BLaER1 (cell line): ENCODE measurements around the gene IGF1R.

ENCODE experiments used
- H3K27ac ChIP-seq: shearing (Covaris generic); formaldehyde crosslinking; 2 replicates; pipeline ENCODE4 v1.8.1; 2022
- H3K27me3 ChIP-seq: shearing (Covaris generic); formaldehyde crosslinking; 2 replicates; pipeline ENCODE4 v1.8.1; 2022
- H3K36me3 ChIP-seq: shearing (Covaris generic); formaldehyde crosslinking; 2 replicates; pipeline ENCODE4 v1.8.1; 2022
- H3K4me1 ChIP-seq: shearing (Covaris generic); formaldehyde crosslinking; 2 replicates; pipeline ENCODE4 v1.8.1; 2022
- H3K4me2 ChIP-seq: shearing (Covaris generic); formaldehyde crosslinking; 2 replicates; pipeline ENCODE4 v1.8.1; 2022
- H3K4me3 ChIP-seq: shearing (Covaris generic); formaldehyde crosslinking; 2 replicates; pipeline ENCODE4 v1.8.1; 2022
- H3K9ac ChIP-seq: shearing (Covaris generic); formaldehyde crosslinking; 2 replicates; pipeline ENCODE4 v1.8.1; 2022
- H3K9me3 ChIP-seq: shearing (Covaris generic); formaldehyde crosslinking; 2 replicates; pipeline ENCODE4 v1.8.1; 2022
- H4K20me1 ChIP-seq: shearing (Covaris generic); formaldehyde crosslinking; 2 replicates; pipeline ENCODE4 v1.8.1; 2022
- Cebpa-rat ChIP-seq: shearing (Covaris generic); IDR thresholded peaks from 2 replicates; pipeline ENCODE4 v1.8.1; 2022

Gene IGF1R

DNA sequence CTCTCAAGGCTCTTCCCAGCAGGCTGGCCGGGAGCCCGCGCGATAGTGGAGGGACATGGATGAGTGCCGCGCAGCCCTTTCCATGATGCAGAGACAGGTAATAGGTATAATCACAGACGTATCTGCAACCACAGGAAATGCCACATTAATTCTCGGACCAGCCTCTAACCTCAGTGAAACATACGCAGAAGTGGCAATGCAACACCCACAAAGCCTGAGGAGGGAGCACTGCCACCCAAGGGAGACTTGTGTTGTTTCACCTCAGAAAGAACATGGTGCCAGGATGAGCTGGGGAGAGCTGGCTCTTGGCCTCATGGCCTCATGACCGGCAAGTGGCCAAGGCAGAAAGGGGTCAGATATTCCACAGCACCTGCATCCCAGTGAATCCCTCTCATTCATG lies 320.2 kb downstream of the IGF1R start:
- no peaks in the 10 kb centered on the region for H4K20me1 ChIP-seq
- no peak overlapping the region for H3K9ac ChIP-seq
- H3K36me3 ChIP-seq: peaks cover 1% of the 10 kb centered on the region
- no peak for TF ChIP-seq Cebpa-rat
- peaks cover 9% of the 10 kb centered on the region for H3K4me1 ChIP-seq
- no peak overlapping the region for H3K27ac ChIP-seq
- H3K27me3 ChIP-seq: no peaks in the 10 kb centered on the region
- H3K4me2 ChIP-seq: no peak overlapping the region
- no peak overlapping the region for H3K4me3 ChIP-seq
- no peaks in the 10 kb centered on the region for H3K9me3 ChIP-seq

DNA sequence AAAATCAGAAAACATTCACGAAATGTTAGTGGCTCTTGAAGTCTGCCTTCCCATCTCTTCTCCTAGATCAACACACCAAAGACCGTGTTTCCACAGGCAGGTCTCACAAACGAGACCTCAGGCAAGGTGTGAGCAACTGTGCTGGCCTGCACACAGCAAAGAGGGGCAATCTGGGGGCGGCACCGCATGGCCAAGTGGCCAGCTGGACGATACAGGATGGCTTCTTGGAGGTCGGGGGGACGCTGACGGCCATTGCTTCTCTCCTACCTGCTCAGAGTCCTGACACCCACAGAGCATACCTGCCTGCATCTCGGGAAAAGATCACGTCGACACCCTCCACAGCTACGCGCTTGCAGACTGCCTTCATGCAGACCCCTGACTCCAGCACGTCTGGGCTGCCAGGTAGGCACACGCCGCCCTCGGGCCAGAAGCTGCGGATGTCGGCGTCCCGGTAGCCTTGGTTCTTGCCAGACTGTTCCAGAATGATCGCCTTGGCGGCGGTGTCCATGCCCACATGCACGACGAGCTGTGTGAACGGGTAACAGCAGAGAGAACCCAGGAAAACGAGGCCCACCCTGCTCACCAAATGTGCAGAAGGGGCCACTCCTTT lies 320.9 kb downstream of the IGF1R start:
- H3K4me1 ChIP-seq: peaks cover 9% of the 10 kb centered on the region
- H3K27ac ChIP-seq: no peak overlapping the region
- no peak for TF ChIP-seq Cebpa-rat
- no peaks in the 10 kb centered on the region for H3K9me3 ChIP-seq
- H3K27me3 ChIP-seq: no peaks in the 10 kb centered on the region
- H3K36me3 ChIP-seq: no peaks in the 10 kb centered on the region
- H3K4me3 ChIP-seq: no peak overlapping the region
- no peaks in the 10 kb centered on the region for H4K20me1 ChIP-seq
- H3K9ac ChIP-seq: no peak overlapping the region
- no peak overlapping the region for H3K4me2 ChIP-seq

DNA sequence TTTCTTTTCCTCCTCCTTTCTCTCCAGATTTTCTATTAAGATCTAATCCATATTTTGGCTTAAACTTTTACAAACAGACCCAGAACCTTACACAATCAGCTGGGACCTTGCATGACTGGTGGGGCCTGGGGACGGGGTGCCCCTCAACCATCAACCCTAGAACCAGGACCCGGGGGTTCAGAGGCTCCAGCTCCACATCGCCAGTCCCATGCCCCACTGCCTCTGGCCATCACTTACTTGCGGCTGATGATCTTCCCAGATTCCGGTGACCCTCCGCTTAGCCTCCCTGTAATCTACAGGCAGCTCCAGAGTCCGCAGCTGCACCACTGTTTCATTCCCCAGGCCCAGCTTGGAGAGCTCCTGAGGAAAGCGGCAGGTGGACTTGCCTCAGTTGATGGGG lies 322.5 kb downstream of the IGF1R start:
- H3K36me3 ChIP-seq: no peaks in the 10 kb centered on the region
- H3K27ac ChIP-seq: no peak overlapping the region
- H3K9ac ChIP-seq: no peak overlapping the region
- H3K4me3 ChIP-seq: no peak overlapping the region
- no peaks in the 10 kb centered on the region for H3K4me1 ChIP-seq
- no peaks in the 10 kb centered on the region for H3K9me3 ChIP-seq
- no peaks in the 10 kb centered on the region for H3K27me3 ChIP-seq
- TF ChIP-seq Cebpa-rat: no peak
- no peaks in the 10 kb centered on the region for H4K20me1 ChIP-seq
- no peak overlapping the region for H3K4me2 ChIP-seq

DNA sequence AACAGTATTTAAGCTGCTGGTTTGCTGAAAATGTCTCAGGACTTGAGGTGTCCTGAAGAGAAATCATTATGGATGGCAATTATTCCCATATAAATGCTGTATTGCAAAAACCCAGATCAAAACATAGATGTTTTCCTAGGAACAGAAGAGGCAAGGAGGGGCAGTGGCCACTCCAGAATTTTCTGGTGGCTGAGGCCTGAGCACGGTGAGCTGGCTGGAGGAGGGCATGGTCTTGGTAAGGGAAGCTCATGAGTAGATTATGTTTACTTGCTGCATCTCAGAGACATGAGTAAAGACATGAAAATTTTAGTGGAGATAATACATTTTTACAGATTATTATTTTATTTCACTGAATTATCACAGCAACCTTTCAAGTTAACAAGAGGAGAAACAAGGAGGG lies 328.2 kb downstream of the IGF1R start:
- H3K36me3 ChIP-seq: no peaks in the 10 kb centered on the region
- H4K20me1 ChIP-seq: no peaks in the 10 kb centered on the region
- H3K27me3 ChIP-seq: no peaks in the 10 kb centered on the region
- no peaks in the 10 kb centered on the region for H3K9me3 ChIP-seq
- H3K4me3 ChIP-seq: no peak overlapping the region
- peaks cover 7% of the 10 kb centered on the region for H3K4me1 ChIP-seq
- no peak overlapping the region for H3K9ac ChIP-seq
- TF ChIP-seq Cebpa-rat: no peak
- no peak overlapping the region for H3K4me2 ChIP-seq
- no peak overlapping the region for H3K27ac ChIP-seq

DNA sequence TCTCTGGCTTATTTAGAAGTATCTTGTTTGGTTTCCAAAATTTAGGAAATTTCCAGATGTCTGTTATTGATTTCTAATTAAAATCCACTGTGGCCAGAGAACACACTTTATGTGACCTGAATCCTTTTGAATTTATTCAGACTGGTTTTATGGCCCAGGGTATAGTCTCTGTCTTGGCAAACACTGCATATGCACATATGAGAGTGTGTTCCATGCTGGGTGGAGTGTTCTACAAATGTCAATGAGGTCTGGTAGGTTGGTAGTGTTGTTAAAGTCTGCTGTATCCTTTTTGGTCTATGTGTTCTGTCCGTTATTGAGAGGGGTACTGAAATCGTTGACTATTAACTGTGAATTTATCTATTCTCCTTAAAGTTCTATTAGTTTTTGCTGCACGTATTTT lies 329.1 kb downstream of the IGF1R start:
- no peaks in the 10 kb centered on the region for H3K9me3 ChIP-seq
- no peaks in the 10 kb centered on the region for H3K36me3 ChIP-seq
- H3K4me2 ChIP-seq: no peak overlapping the region
- no peaks in the 10 kb centered on the region for H4K20me1 ChIP-seq
- TF ChIP-seq Cebpa-rat: no peak
- H3K9ac ChIP-seq: no peak overlapping the region
- peaks cover 7% of the 10 kb centered on the region for H3K4me1 ChIP-seq
- H3K4me3 ChIP-seq: no peak overlapping the region
- no peak overlapping the region for H3K27ac ChIP-seq
- no peaks in the 10 kb centered on the region for H3K27me3 ChIP-seq

DNA sequence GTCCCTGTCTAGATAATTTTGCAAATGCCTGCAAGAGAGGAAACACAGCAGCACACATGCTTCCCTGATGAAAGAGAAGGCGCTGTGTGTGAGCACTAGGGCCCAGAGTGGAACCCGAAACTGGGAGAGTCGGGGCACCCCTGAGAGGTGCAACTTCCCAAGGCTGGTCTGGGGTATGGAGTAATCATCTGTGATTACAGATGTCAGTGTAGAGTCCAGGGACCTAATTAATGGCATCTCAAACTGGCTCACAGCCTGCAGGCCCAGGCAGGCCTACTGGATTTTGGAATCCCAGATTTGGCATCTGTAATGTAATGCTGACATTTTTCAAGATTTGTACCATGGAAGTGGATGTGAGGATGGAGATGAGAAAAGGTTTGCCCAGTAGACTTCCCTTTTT lies 329.8 kb downstream of the IGF1R start:
- H3K27ac ChIP-seq: no peak overlapping the region
- H3K4me2 ChIP-seq: no peak overlapping the region
- no peak overlapping the region for H3K4me3 ChIP-seq
- H3K4me1 ChIP-seq: peaks cover 7% of the 10 kb centered on the region
- no peaks in the 10 kb centered on the region for H3K9me3 ChIP-seq
- H3K36me3 ChIP-seq: no peaks in the 10 kb centered on the region
- H3K9ac ChIP-seq: no peak overlapping the region
- TF ChIP-seq Cebpa-rat: no peak
- H3K27me3 ChIP-seq: no peaks in the 10 kb centered on the region
- H4K20me1 ChIP-seq: no peaks in the 10 kb centered on the region

DNA sequence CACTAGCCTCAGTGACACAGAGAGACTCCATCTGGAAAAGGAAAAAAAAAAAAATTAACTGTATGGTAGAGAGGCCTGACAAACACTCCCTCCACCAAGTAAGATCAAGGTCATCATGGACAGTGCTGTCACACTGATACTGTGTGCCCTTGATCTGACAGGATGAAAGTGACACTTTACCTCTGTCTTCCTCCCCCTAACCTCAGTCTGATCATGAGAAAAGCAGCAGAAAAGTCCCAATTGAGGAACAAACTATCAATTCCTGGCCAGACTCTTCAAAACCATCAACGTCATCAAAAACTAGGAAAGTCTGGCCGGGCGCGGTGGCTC lies 332.5 kb downstream of the IGF1R start:
- peaks cover 7% of the 10 kb centered on the region for H3K4me1 ChIP-seq
- H4K20me1 ChIP-seq: no peaks in the 10 kb centered on the region
- H3K27me3 ChIP-seq: no peaks in the 10 kb centered on the region
- no peak overlapping the region for H3K4me2 ChIP-seq
- TF ChIP-seq Cebpa-rat: no peak
- no peaks in the 10 kb centered on the region for H3K36me3 ChIP-seq
- H3K9me3 ChIP-seq: peaks cover 9% of the 10 kb centered on the region
- H3K27ac ChIP-seq: no peak overlapping the region
- H3K4me3 ChIP-seq: no peak overlapping the region
- H3K9ac ChIP-seq: no peak overlapping the region

DNA sequence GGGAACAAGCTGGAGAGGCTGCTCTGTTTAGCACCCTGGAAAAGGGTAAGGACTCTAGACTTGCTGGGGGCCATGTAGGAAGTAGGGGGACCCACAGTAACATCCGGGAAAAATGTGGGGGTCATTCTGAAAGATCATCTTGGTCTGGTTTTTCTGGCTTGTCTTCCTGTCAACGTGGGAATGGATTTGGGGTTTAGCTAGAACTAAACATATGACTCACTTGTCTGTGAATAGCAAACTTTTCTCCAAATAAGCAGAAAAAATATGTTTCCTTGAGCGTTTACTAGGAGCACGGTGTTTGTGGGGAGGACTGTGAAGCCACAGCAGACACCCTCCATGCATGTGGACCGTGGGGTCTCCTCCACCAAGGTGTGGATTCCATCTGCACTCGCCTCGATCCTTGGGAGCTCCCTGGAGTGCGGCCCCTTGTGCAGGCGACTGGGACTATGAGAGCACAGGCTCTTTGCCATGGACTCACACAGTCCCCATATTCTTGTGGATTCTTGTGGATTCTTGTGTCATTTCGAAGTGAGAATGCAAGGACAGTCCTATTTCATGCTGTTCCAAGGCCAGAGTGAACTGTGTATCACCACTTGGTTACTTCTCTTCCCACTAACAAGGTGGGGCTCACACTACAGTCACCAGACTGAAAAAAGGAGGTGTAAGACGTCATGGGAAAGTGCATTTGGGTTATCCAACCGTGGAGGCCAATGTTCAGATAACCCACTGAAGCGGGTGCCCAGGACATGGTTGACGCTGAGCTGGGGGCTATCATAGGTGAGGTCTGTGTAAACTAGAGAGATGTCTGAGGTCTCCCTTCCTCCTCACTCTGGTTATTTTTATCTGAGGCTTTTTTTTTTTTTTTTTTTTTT lies 333.7 kb downstream of the IGF1R start:
- TF ChIP-seq Cebpa-rat: no peak
- H3K4me1 ChIP-seq: peaks cover 7% of the 10 kb centered on the region
- no peak overlapping the region for H3K4me2 ChIP-seq
- H3K9me3 ChIP-seq: peaks cover 21% of the 10 kb centered on the region
- H3K4me3 ChIP-seq: no peak overlapping the region
- no peak overlapping the region for H3K9ac ChIP-seq
- no peak overlapping the region for H3K27ac ChIP-seq
- no peaks in the 10 kb centered on the region for H3K27me3 ChIP-seq
- no peaks in the 10 kb centered on the region for H4K20me1 ChIP-seq
- H3K36me3 ChIP-seq: no peaks in the 10 kb centered on the region

DNA sequence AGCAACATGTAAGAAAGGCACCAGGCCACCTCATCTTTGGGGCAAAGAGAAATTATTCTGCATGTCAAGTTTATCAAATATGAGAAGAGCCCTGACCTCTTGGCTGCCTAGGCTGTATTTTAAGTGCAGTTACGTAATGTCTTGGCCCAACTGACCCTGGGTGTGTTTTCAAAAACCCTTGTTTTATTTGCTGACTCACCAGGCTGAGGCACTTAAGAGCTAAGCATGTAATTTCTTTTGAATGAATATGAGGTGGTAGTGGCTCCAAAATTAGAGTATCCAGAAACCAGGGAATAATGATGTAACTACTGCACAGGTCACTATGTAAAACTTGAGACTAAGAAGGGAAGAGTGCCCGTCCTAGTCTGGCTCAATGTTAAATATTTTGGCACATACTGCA lies 335.0 kb downstream of the IGF1R start:
- no peak overlapping the region for H3K4me3 ChIP-seq
- TF ChIP-seq Cebpa-rat: no peak
- H3K36me3 ChIP-seq: no peaks in the 10 kb centered on the region
- H4K20me1 ChIP-seq: no peaks in the 10 kb centered on the region
- H3K4me1 ChIP-seq: peaks cover 7% of the 10 kb centered on the region
- no peak overlapping the region for H3K9ac ChIP-seq
- H3K27ac ChIP-seq: no peak overlapping the region
- no peaks in the 10 kb centered on the region for H3K27me3 ChIP-seq
- no peak overlapping the region for H3K4me2 ChIP-seq
- H3K9me3 ChIP-seq: peaks cover 33% of the 10 kb centered on the region

DNA sequence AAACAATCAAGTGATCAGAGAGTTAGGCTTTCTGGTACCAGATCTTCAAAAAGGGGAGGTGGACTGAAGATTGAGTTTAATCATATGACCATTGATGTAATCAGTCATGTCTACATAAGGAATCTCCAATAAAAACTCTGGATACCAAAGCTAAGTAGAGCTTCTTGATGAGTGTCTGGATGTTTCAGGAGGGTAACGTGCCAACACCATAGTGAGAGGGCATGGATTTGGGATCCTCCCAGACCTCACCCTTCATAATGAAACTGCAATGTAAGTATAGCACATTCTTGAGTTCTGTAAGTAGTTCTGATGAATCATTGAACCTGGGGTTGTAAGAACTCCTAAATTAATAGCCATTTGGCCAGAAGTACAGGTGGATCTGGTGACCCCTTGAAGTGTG lies 337.9 kb downstream of the IGF1R start:
- Histone ChIP-seq H3K4me1 (no peaks in the 10 kb centered on the region), H3K9me3 (peaks cover 33% of the 10 kb centered on the region), H3K27ac (no peak overlapping the region), H3K4me2 (no peak overlapping the region), H4K20me1 (no peaks in the 10 kb centered on the region), H3K9ac (no peak overlapping the region), H3K36me3 (no peaks in the 10 kb centered on the region), H3K4me3 (no peak overlapping the region), H3K27me3 (no peaks in the 10 kb centered on the region)
- TF ChIP-seq Cebpa-rat: no peak
